A549 (cell line): ENCODE data around the gene DEDD2.

Experiments used
- EP300 ChIP-seq, 2 experiments: fragments of >200 bp; sonication (Bioruptor Twin); formaldehyde crosslinking; IDR thresholded peaks; 2 replicates in 1 of 2; 3 replicates in 1 of 2; pipeline ENCODE4 v1.6.1; 2016 to 2017
- POLR2A ChIP-seq: IDR thresholded peaks from 2 replicates; pipeline ENCODE4 v1.6.1; 2012; ENCODE audit warnings: mild to moderate bottlenecking, low read length

- no peak for TF ChIP-seq POLR2A
- no peak for TF ChIP-seq EP300 (IDR thresholded peaks at IDR 0.05)
These were observed 25.6 kb downstream of the DEDD2 start for GRCh38 chr19:42191855-42192254.
